ENCODE data around the gene EIF2S2. TPM values are rescaled to one million over a fixed set of nuclear protein-coding genes. Genes with fewer than 3 reads are reported as not detected.

Gene EIF2S2
- total RNA-seq, 1 donor from 2014 or later: 114 TPM

DNA sequence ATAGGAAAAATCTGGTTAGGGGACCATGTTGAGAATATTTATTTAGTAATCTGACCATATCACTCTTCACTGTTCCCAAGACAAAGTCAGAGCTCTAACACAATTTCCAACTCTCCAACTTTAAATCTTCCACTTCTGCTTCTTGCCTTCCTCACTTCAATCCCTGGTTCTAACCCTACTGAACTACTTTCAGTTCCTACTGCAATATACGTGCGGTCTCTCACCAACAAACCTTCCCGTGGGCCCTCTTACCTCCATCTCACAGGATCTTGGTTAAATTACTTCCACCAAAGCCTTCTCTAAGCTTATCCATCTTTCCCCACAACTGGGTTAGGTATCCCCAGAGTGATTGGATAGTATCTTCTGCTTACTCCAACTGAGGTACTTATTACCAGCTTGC is 8.0 kb downstream of the EIF2S2 start:
- Histone ChIP-seq H3K36me3 (peaks cover 19% of the 10 kb centered on the region), H3K27ac (no peak overlapping the region), H3K4me3 (no peak overlapping the region), H3F3A (ENCODE audit: low read depth) (no peaks in the 10 kb centered on the region), H3K9me3 (ENCODE audit: low read depth) (no peaks in the 10 kb centered on the region), H3K27me3 (no peaks in the 10 kb centered on the region), H3K79me2 (ENCODE audit: low read depth) (peaks cover 84% of the 10 kb centered on the region), H4K20me1 (ENCODE audit: low read depth) (peaks cover 64% of the 10 kb centered on the region), H3K4me1 (no peaks in the 10 kb centered on the region), H2AFZ (replicated peaks) (no peak overlapping the region), H3K4me2 (no peak overlapping the region), H3K9ac (no peak overlapping the region)
- H3K36me3 Mint-ChIP-seq: peaks cover 46% of the 10 kb centered on the region
- TF ChIP-seq EZH2 (IDR thresholded peaks at IDR 0.05): no peak
- no peak overlapping the region for H3K27ac Mint-ChIP-seq
- DNase-seq (ENCODE audit: low spot score): no peak
- no peak overlapping the region for H3K4me3 Mint-ChIP-seq
- H3K9me3 Mint-ChIP-seq: no peaks in the 10 kb centered on the region
- no peaks in the 10 kb centered on the region for H3K27me3 Mint-ChIP-seq (ENCODE audit: insufficient read depth, low read depth)
- H3K4me1 Mint-ChIP-seq: peaks cover 9% of the 10 kb centered on the region

DNA sequence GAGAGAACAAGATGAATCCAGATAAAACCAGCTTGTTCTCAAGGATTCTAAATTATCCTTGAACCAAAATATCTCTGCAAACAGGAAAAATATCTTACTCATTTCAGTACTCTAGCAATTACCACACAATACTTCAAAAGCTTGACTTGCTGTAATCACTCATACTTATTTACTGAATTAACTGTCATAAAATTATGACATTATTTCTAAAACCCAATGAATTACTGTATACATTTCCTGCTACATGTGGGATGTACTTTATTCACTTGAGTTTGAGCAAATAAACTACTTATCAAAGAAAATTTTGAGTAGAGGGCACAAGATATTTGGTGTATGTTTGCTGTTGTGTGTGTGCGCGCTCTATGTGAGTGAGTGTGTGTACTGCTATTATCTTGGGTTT is 9.7 kb downstream of the EIF2S2 start:
- Histone ChIP-seq H3K27ac (no peak overlapping the region), H3K9ac (no peak overlapping the region), H2AFZ (replicated peaks) (no peak overlapping the region), H3K27me3 (no peaks in the 10 kb centered on the region), H3K36me3 (peaks cover 19% of the 10 kb centered on the region), H3K4me1 (no peaks in the 10 kb centered on the region), H3K79me2 (ENCODE audit: low read depth) (peaks cover 72% of the 10 kb centered on the region), H3F3A (ENCODE audit: low read depth) (no peaks in the 10 kb centered on the region), H4K20me1 (ENCODE audit: low read depth) (peaks cover 56% of the 10 kb centered on the region), H3K4me3 (no peak overlapping the region), H3K9me3 (ENCODE audit: low read depth) (no peaks in the 10 kb centered on the region), H3K4me2 (no peak overlapping the region)
- Mint-ChIP-seq H3K9me3 (no peaks in the 10 kb centered on the region), H3K27ac (no peak overlapping the region), H3K36me3 (peaks cover 47% of the 10 kb centered on the region), H3K4me1 (no peaks in the 10 kb centered on the region), H3K27me3 (ENCODE audit: insufficient read depth, low read depth) (no peaks in the 10 kb centered on the region), H3K4me3 (no peak overlapping the region)
- no peak for TF ChIP-seq EZH2 (IDR thresholded peaks at IDR 0.05)
- no peak for TF ChIP-seq EZH2phosphoT487 (IDR thresholded peaks at IDR 0.05)
- TF ChIP-seq, protein P1, sequence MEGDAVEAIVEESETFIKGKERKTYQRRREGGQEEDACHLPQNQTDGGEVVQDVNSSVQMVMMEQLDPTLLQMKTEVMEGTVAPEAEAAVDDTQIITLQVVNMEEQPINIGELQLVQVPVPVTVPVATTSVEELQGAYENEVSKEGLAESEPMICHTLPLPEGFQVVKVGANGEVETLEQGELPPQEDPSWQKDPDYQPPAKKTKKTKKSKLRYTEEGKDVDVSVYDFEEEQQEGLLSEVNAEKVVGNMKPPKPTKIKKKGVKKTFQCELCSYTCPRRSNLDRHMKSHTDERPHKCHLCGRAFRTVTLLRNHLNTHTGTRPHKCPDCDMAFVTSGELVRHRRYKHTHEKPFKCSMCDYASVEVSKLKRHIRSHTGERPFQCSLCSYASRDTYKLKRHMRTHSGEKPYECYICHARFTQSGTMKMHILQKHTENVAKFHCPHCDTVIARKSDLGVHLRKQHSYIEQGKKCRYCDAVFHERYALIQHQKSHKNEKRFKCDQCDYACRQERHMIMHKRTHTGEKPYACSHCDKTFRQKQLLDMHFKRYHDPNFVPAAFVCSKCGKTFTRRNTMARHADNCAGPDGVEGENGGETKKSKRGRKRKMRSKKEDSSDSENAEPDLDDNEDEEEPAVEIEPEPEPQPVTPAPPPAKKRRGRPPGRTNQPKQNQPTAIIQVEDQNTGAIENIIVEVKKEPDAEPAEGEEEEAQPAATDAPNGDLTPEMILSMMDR (IDR thresholded peaks at IDR 0.05): no peak
- DNase-seq (ENCODE audit: low spot score): no peak

DNA sequence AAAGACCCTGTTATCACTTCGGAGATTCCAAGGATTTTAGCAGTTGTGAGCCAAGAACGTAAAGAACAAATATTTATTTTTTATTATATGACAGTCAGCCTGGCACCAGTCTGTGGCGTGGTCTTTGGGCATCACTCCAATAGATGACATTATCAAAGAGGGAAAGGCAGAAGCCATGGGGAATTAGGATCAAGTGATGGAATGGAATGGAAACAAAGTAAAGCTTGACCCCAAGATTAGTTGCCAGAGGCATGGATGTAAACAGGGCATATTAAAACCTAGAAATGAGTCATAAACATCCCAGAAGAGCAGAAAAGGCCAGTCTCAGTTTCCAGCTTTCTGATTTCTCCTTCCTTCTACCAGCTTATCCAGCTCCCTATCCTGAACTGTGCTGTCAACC is 11.5 kb downstream of the EIF2S2 start:
- no peaks in the 10 kb centered on the region for H3K9me3 ChIP-seq (ENCODE audit: low read depth)
- H3K79me2 ChIP-seq (ENCODE audit: low read depth): peaks cover 54% of the 10 kb centered on the region
- H3K27ac Mint-ChIP-seq: no peak overlapping the region
- H2AFZ ChIP-seq (replicated peaks): no peak overlapping the region
- no peak overlapping the region for H3K4me3 Mint-ChIP-seq
- H3K4me1 Mint-ChIP-seq: no peaks in the 10 kb centered on the region
- TF ChIP-seq EZH2phosphoT487 (IDR thresholded peaks at IDR 0.05): no peak
- DNase-seq (ENCODE audit: low spot score): no peak
- H3K36me3 ChIP-seq: peaks cover 24% of the 10 kb centered on the region
- peaks cover 43% of the 10 kb centered on the region for H4K20me1 ChIP-seq (ENCODE audit: low read depth)
- no peak overlapping the region for H3K9ac ChIP-seq
- no peak overlapping the region for H3K4me2 ChIP-seq
- no peak overlapping the region for H3K4me3 ChIP-seq
- H3F3A ChIP-seq (ENCODE audit: low read depth): no peaks in the 10 kb centered on the region
- H3K27me3 ChIP-seq: no peaks in the 10 kb centered on the region
- no peaks in the 10 kb centered on the region for H3K4me1 ChIP-seq
- no peaks in the 10 kb centered on the region for H3K27me3 Mint-ChIP-seq (ENCODE audit: insufficient read depth, low read depth)
- H3K36me3 Mint-ChIP-seq: peaks cover 57% of the 10 kb centered on the region
- no peaks in the 10 kb centered on the region for H3K9me3 Mint-ChIP-seq
- no peak overlapping the region for H3K27ac ChIP-seq

- no peak overlapping the region for H3K27ac Mint-ChIP-seq
- no peak for DNase-seq (ENCODE audit: low spot score)
- no peak overlapping the region for H2AFZ ChIP-seq (replicated peaks)
- no peak overlapping the region for H3K4me3 ChIP-seq
- no peak overlapping the region for H3K27ac ChIP-seq
- H4K20me1 ChIP-seq (ENCODE audit: low read depth): peaks cover 37% of the 10 kb centered on the region
- no peak overlapping the region for H3K4me3 Mint-ChIP-seq
- peaks cover 52% of the 10 kb centered on the region for H3K36me3 Mint-ChIP-seq
- no peaks in the 10 kb centered on the region for H3K9me3 ChIP-seq (ENCODE audit: low read depth)
- H3F3A ChIP-seq (ENCODE audit: low read depth): no peaks in the 10 kb centered on the region
- H3K27me3 ChIP-seq: no peaks in the 10 kb centered on the region
- no peaks in the 10 kb centered on the region for H3K27me3 Mint-ChIP-seq (ENCODE audit: insufficient read depth, low read depth)
- TF ChIP-seq EZH2phosphoT487 (IDR thresholded peaks at IDR 0.05) (no peak), EZH2 (IDR thresholded peaks at IDR 0.05) (no peak)
- TF ChIP-seq, protein P1 (IDR thresholded peaks at IDR 0.05): no peak
- H3K79me2 ChIP-seq (ENCODE audit: low read depth): peaks cover 45% of the 10 kb centered on the region
- peaks cover 21% of the 10 kb centered on the region for H3K36me3 ChIP-seq
- no peak overlapping the region for H3K4me2 ChIP-seq
- H3K9ac ChIP-seq: no peak overlapping the region
- no peaks in the 10 kb centered on the region for H3K4me1 Mint-ChIP-seq
- H3K4me1 ChIP-seq: no peaks in the 10 kb centered on the region
- H3K9me3 Mint-ChIP-seq: no peaks in the 10 kb centered on the region
Observed at GRCh38 chr20:34099675-34100074, 12.4 kb downstream of the EIF2S2 start.
